AG08396 (cell line): Measurements from ENCODE around the gene ADGRG1.

Source experiments
- DNase-seq: peaks from one replicate; pipeline ENCODE4 v3.0.0; 2012; ENCODE audit warnings: low spot score, mixed read lengths

Gene ADGRG1

GRCh38 chr16:57648581-57649442 is 20.4 kb downstream of the ADGRG1 start:
- peak; percentile 92 for DNase-seq

- DNase-seq: no peak
These were observed 21.0 kb downstream of the ADGRG1 start for GRCh38 chr16:57649443-57649751.

- no peak for DNase-seq
These were observed 21.4 kb downstream of the ADGRG1 start for GRCh38 chr16:57649846-57650245.

- DNase-seq: no peak
These were observed 23.2 kb downstream of the ADGRG1 start for GRCh38 chr16:57651344-57652333.

GRCh38 chr16:57652695-57653471 is 24.5 kb downstream of the ADGRG1 start:
- DNase-seq: no peak

- no peak for DNase-seq
These were observed 25.5 kb downstream of the ADGRG1 start for GRCh38 chr16:57653936-57654335.

- no peak for DNase-seq
These were observed 28.0 kb downstream of the ADGRG1 start for GRCh38 chr16:57656342-57656955.

- no peak for DNase-seq
These were observed 28.8 kb downstream of the ADGRG1 start for GRCh38 chr16:57657228-57657627.

GRCh38 chr16:57658130-57658877 is 29.9 kb downstream of the ADGRG1 start:
- no peak for DNase-seq

GRCh38 chr16:57658878-57659674 is 30.6 kb downstream of the ADGRG1 start:
- DNase-seq: no peak

GRCh38 chr16:57660715-57661463 is 32.5 kb downstream of the ADGRG1 start:
- no peak for DNase-seq

- DNase-seq: no peak
These were observed 33.1 kb downstream of the ADGRG1 start for GRCh38 chr16:57661510-57661909.

GRCh38 chr16:57661936-57662906 is 33.8 kb downstream of the ADGRG1 start:
- DNase-seq: no peak

- DNase-seq: no peak
These were observed 35.0 kb downstream of the ADGRG1 start for GRCh38 chr16:57663436-57663835.

GRCh38 chr16:57663917-57664661 is 35.7 kb downstream of the ADGRG1 start:
- DNase-seq: no peak

GRCh38 chr16:57664662-57665025 is 36.2 kb downstream of the ADGRG1 start:
- DNase-seq: no peak

- DNase-seq: no peak
These were observed 37.1 kb downstream of the ADGRG1 start for GRCh38 chr16:57665541-57665940.
